GM18907 (cell line): ENCODE measurements around the gene ANKRD2.
A peak's percentile ranks its signal among the peaks of the same experiment; 100 is the strongest.
"Not testable (repeated sequence)": the region's sequence is repeated elsewhere in the genome, so short reads cannot be mapped to it uniquely, and the experiment has no call there.

Experiments
- ATAC-seq: cut with Tn5 transposase; IDR thresholded peaks from one replicate; pipeline ENCODE4 v1.9.1; 2021; ENCODE audit warnings: mild to moderate bottlenecking, moderate library complexity; ENCODE audit not compliant: unreplicated experiment

The ANKRD2 gene

GRCh38 chr10:97570789-97571471 is 1.6 kb upstream of the ANKRD2 start:
- no peak for ATAC-seq

- ATAC-seq: no peak
These were observed 957 bp upstream of the ANKRD2 start for GRCh38 chr10:97571622-97572021.

DNA sequence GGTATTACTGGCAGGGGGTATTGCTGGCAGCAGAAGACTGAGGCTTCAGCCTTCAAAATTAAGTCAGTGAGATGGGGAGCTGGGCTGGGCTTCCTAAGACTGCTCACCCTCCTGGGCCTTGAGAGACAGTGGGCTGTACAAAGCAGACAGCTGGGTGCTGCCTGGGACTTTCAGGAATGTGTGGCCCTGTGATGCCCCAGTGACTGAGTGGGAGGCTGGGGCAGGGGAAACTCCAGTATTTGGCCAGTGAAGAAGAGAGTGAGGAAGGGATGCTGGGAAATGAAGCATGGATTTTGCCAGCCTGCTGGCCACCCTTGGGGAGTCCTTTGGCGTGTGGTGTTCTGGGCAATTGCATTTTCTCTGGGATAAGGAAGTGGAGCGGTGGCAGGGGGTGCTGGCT is 442 bp downstream of the ANKRD2 start:
- ATAC-seq: no peak

GRCh38 chr10:97573672-97574071 is 1.1 kb downstream of the ANKRD2 start:
- ATAC-seq: no peak

DNA sequence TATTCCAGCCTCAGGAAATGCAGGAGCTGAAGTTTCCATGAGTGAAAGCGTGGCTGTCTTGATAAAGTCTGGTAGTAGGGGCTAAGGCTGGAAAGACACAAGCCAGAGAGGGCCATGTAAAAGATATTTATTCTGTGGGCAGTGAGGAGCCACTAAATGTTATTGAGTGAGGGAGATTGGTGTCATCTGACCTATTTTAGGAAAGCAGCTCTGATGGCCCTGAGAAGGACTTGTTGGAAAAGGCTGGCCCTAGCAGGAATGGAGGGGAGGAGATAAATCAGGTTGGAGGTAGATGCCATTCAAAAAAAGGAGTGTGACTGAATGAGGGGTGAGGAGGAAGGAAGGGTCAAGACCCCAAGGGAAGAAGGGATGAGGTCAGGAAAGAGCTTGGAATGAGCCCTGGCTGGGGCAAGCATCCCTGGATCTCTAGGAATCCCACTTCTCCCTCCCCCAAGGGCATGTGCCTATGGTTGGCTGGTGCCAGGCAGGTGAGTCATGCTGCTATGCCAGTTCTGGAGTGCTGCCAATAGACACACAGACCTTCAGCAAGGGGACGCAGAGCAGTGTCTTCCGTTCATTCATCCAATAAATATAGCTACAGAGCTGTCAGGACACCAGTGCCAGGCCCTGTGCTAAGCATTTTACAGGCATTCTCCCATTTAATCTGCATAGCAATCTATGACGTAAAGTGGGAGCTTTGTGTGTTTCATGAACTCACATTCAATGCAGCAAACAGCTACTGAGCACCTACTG is 2.0 kb downstream of the ANKRD2 start:
- ATAC-seq: no peak

GRCh38 chr10:97575127-97575668 is 2.6 kb downstream of the ANKRD2 start:
- no peak for ATAC-seq

DNA sequence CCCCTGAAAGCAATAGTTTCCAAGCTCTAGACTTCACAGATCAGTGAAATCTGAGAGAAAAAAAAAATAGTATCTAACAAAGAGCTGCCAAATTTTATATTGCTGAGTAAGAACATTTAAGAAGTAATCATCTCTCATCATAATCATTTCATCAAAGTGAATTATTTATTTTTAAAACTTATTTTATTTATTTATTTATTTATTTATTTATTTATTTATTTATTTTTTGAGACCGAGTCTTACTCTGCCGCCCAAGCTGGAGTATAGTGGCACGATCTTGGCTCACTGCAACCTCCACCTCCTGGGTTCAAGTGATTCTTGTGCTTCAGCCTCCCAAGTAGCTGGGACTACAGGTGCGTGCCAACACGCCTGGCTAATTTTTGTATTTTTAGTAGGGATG is 3.9 kb downstream of the ANKRD2 start:
- ATAC-seq: not testable (repeated sequence)

GRCh38 chr10:97577701-97578100 is 5.1 kb downstream of the ANKRD2 start:
- ATAC-seq: no peak

GRCh38 chr10:97578171-97578844 is 5.7 kb downstream of the ANKRD2 start:
- no peak for ATAC-seq

DNA sequence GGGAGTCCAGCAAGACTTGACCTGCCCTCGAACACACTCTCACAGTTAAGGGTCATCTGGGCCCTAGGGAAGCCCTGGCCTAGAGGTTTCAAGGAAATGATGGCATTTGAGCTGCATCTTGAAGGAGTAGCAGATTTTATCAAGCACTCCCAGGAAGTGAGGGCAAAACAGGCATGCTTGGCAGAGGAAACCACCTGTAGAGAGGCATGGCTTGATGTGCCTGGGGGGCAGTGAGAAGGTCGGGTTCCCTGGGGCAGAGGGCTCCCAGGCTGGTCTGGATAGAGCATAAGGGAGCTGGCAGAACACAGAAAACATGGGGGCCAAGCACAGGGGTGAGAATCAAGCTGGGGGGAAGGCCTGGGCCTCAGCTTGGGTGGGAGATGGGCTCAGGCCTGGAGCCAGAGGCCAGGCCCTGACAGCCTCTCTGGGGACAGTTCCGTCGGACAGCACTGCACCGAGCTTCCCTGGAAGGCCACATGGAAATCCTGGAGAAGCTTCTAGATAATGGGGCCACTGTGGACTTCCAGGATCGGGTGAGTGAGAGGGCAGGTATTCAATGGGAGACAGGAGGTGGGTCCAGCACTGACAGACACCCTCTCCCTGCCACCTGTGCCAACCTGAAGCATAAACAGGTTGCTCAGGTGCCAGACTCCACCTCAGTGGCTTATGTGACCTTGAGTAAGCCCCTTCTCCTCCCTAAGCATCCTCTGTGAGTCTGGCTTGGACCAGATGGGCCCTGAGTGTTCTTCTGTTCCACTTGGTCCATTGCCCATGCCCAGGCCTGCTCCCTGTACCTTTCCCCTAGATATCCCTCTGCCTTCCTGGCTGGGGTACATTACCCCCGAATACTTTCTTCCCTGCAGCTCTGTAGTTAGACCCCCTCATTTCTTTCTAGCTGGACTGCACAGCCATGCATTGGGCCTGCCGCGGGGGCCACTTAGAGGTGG is 8.1 kb downstream of the ANKRD2 start:
- ATAC-seq: no peak

GRCh38 chr10:97582169-97582568 is 9.6 kb downstream of the ANKRD2 start:
- ATAC-seq: no peak

GRCh38 chr10:97583476-97583875 is 10.9 kb downstream of the ANKRD2 start:
- ATAC-seq: no peak

- peak; percentile 78 for ATAC-seq
These were observed 11.7 kb downstream of the ANKRD2 start, which contains the start of gene HOGA1 for GRCh38 chr10:97584060-97584797. Gene HOGA1 (plus strand): TSS chr10:97584389. CDS start chr10:97584704, 315 bp downstream.

GRCh38 chr10:97584798-97585438 is 12.3 kb downstream of the ANKRD2 start:
- ATAC-seq: no peak

DNA sequence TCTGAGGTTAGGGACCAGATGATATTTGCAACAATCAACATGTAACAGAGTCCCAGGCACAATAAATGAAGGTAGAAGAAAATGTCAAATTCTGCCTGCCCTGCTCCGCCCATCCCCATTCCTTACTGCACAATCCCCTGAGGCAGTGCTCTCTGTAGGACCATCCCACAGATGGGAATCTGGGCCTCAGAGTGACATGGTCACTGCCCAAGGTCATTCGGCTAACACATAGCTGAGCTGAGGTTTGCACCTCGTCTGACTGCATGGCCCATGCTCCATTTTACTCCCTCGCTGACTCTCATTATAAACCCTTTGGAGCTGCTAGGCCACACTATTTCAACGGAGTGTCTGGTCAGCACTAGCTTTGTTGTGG is 12.8 kb downstream of the ANKRD2 start:
- ATAC-seq: no peak

- no peak for ATAC-seq
These were observed 14.6 kb downstream of the ANKRD2 start for GRCh38 chr10:97587183-97587582.

- no peak for ATAC-seq
These were observed 16.9 kb downstream of the ANKRD2 start, which contains the start of gene C10orf62 for GRCh38 chr10:97589479-97589878. Gene C10orf62 (plus strand): TSS chr10:97589721. CDS start chr10:97589898, 177 bp downstream.

GRCh38 chr10:97590082-97590747 is 17.6 kb downstream of the ANKRD2 start:
- no peak for ATAC-seq
